Fibroblast of lung (primary cell): ENCODE measurements around the gene MLLT10. TPM values are rescaled to one million over a fixed set of nuclear protein-coding genes. Genes with fewer than 3 reads are reported as not detected.

Source experiments
- DNase-seq, 2 donors: peaks; one replicate each; pipeline versions ENCODE4 v3.0.0 to v3.0.0-alpha.2; 2010; ENCODE audit warnings: low read depth in 2 of 2
- H2AFZ ChIP-seq: 2 replicates; pipeline ENCODE4 v1.5.1; 2012; ENCODE audit warnings: low read length, control low read depth, inconsistent platforms
- H3K27ac ChIP-seq: 2 replicates; pipeline ENCODE4 v1.5.1; 2011; ENCODE audit warnings: low read length, control low read depth; ENCODE audit not compliant: insufficient read depth
- H3K27me3 ChIP-seq: 2 replicates; pipeline ENCODE4 v1.5.1; 2011; ENCODE audit warnings: mild to moderate bottlenecking, low read length; ENCODE audit not compliant: control insufficient read depth, insufficient read depth
- H3K36me3 ChIP-seq: 2 replicates; pipeline ENCODE4 v1.5.1; 2011; ENCODE audit warnings: low read length; ENCODE audit not compliant: control insufficient read depth, insufficient read depth
- H3K4me1 ChIP-seq: 2 replicates; pipeline ENCODE4 v1.5.1; 2011; ENCODE audit warnings: low read length; ENCODE audit not compliant: control insufficient read depth, insufficient read depth; ENCODE audit errors: extremely low read depth
- H3K4me2 ChIP-seq: 2 replicates; pipeline ENCODE4 v1.5.1; 2011; ENCODE audit warnings: low read length, control low read depth; ENCODE audit not compliant: insufficient read depth; ENCODE audit errors: extremely low read depth
- H3K4me3 ChIP-seq, 4 experiments: fragments of 200-600 bp in 1 of 4; sonication (generic) in 1 of 4; replicated peaks in 1 of 4; 2 replicates each; pipeline ENCODE4 v1.5.1; 2011 to 2016; ENCODE audit warnings: low read length in 4 of 4, low read depth in 3 of 4, mild to moderate bottlenecking in 3 of 4, control low read depth in 2 of 4, inconsistent platforms in 1 of 4, mixed read lengths in 1 of 4; ENCODE audit not compliant: insufficient read depth in 1 of 4; ENCODE audit errors: control extremely low read depth in 1 of 4
- H3K79me2 ChIP-seq: 2 replicates; pipeline ENCODE4 v1.5.1; 2012; ENCODE audit warnings: mild to moderate bottlenecking, low read length, inconsistent platforms; ENCODE audit not compliant: control insufficient read depth, insufficient read depth
- H3K9ac ChIP-seq: 2 replicates; pipeline ENCODE4 v1.5.1; 2011; ENCODE audit warnings: mild to moderate bottlenecking, low read length, control low read depth; ENCODE audit not compliant: insufficient read depth
- H3K9me3 ChIP-seq: 2 replicates; pipeline ENCODE4 v1.5.1; 2012; ENCODE audit warnings: low read depth, low read length; ENCODE audit not compliant: control insufficient read depth, insufficient read depth
- H4K20me1 ChIP-seq: 2 replicates; pipeline ENCODE4 v1.5.1; 2011; ENCODE audit warnings: low read length; ENCODE audit not compliant: control insufficient read depth, insufficient read depth; ENCODE audit errors: extremely low read depth
- CTCF ChIP-seq, 2 donors: IDR thresholded peaks in 1 of 2; conservative IDR thresholded peaks in 1 of 2; 1 replicate in 1 of 2; 2 replicates in 1 of 2; pipeline ENCODE4 v1.5.1; 2011 to 2012; ENCODE audit warnings: low read length in 2 of 2, control low read depth in 1 of 2, inconsistent platforms in 1 of 2, low read depth in 1 of 2, mild to moderate bottlenecking in 1 of 2
- EZH2 ChIP-seq: IDR thresholded peaks from 2 replicates; pipeline ENCODE4 v1.5.1; 2012; ENCODE audit warnings: low read length, control low read depth, mild to moderate bottlenecking; ENCODE audit errors: missing control alignments
- polyA plus RNA-seq, 2 donors: library from polyadenylated mRNA; depleted of rRNA in 1 of 2; stranded (reverse) in 1 of 2; unstranded in 1 of 2; fragments of >200 nt; gene quantifications; 2 replicates each; pipeline ENCODE4 v1.2.1, GENCODE V29; 2011 to 2012; ENCODE audit warnings: missing spikeins in 1 of 2
- total RNA-seq: library from RNA; depleted of rRNA; stranded (reverse); fragments of >200 nt; gene quantifications from 2 replicates; pipeline ENCODE4 v1.2.1, GENCODE V29; 2014

The MLLT10 gene
- total and polyA plus RNA-seq, 2 donors (not counting 1 experiment from before 2014, with no cell fraction given) = 25.6 to 56.3 TPM

GRCh38 chr10:21677551-21677950, 143.5 kb downstream of the MLLT10 start:
- no peak overlapping the region for H2AFZ ChIP-seq
- no peaks in the 10 kb centered on the region for H3K27me3 ChIP-seq
- H3K4me3 ChIP-seq = no peak overlapping the region
- no peaks in the 10 kb centered on the region for H4K20me1 ChIP-seq
- no peaks in the 10 kb centered on the region for H3K79me2 ChIP-seq
- DNase-seq = no peak
- no peaks in the 10 kb centered on the region for H3K4me1 ChIP-seq
- H3K9me3 ChIP-seq = no peaks in the 10 kb centered on the region
- H3K9ac ChIP-seq = no peak overlapping the region
- peaks cover 2% of the 10 kb centered on the region for H3K36me3 ChIP-seq
- H3K4me2 ChIP-seq = no peak overlapping the region
- TF ChIP-seq EZH2 (no peak), CTCF (conservative IDR thresholded peaks at IDR 0.05 in 1 of 2, IDR thresholded peaks at IDR 0.05 in 1 of 2; ENCODE audit: low read depth in 1 of 2, low read length in 2 of 2) (no peak)
- H3K27ac ChIP-seq = no peak overlapping the region

GRCh38 chr10:21681156-21681555, 147.1 kb downstream of the MLLT10 start:
- H3K27ac ChIP-seq = no peak overlapping the region
- no peak for DNase-seq
- H3K9ac ChIP-seq = no peak overlapping the region
- no peaks in the 10 kb centered on the region for H3K4me1 ChIP-seq
- H3K4me2 ChIP-seq = no peak overlapping the region
- TF ChIP-seq CTCF (conservative IDR thresholded peaks at IDR 0.05 in 1 of 2, IDR thresholded peaks at IDR 0.05 in 1 of 2; ENCODE audit: low read depth in 1 of 2, low read length in 2 of 2) (no peak), EZH2 (no peak)
- no peaks in the 10 kb centered on the region for H3K79me2 ChIP-seq
- no peaks in the 10 kb centered on the region for H4K20me1 ChIP-seq
- no peak overlapping the region for H3K4me3 ChIP-seq
- H3K36me3 ChIP-seq = no peaks in the 10 kb centered on the region
- H3K9me3 ChIP-seq = no peaks in the 10 kb centered on the region
- H2AFZ ChIP-seq = no peak overlapping the region
- no peaks in the 10 kb centered on the region for H3K27me3 ChIP-seq

- Histone ChIP-seq H3K79me2 (no peaks in the 10 kb centered on the region), H3K27ac (no peak overlapping the region), H3K4me1 (no peaks in the 10 kb centered on the region), H3K4me3 (no peak overlapping the region), H2AFZ (no peak overlapping the region), H4K20me1 (no peaks in the 10 kb centered on the region), H3K9ac (no peak overlapping the region), H3K36me3 (no peaks in the 10 kb centered on the region), H3K4me2 (no peak overlapping the region), H3K27me3 (no peaks in the 10 kb centered on the region), H3K9me3 (no peaks in the 10 kb centered on the region)
- DNase-seq = peak; percentile 17 to 79
- TF ChIP-seq CTCF (conservative IDR thresholded peaks at IDR 0.05 in 1 of 2, IDR thresholded peaks at IDR 0.05 in 1 of 2; ENCODE audit: low read depth in 1 of 2, low read length in 2 of 2) = no peak
- TF ChIP-seq EZH2 = no peak
Measured at GRCh38 chr10:21687266-21688008, 153.4 kb downstream of the MLLT10 start.
